ENCODE results near the gene ZNF423.

ZNF423 gene

DNA sequence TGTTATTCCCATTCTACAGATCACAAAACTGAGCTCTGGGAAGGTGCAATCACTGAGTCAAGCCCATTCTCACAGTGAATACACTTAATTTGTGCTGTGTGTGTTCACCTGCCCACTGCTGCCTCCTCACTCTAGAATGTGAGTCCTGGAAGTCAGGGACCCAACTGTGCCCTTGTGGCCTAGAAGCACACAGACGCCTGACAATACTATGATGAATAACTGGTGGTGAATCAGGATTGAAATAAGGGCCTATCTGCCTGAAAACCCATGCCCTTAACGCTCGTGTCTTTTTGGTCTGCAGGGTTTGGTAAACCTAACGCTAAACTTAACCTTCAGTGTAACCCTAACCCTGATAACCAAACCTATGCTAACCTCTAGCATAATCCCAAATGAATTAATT, 80.3 kb downstream of the ZNF423 start:
- Histone ChIP-seq H3K4me1 (ENCODE audit: control insufficient read depth, insufficient read depth, low read length) (no peaks in the 10 kb centered on the region), H3K9ac (ENCODE audit: low read depth, low read length) (no peak overlapping the region), H3K27me3 (ENCODE audit: control insufficient read depth, insufficient read depth, low read length) (no peaks in the 10 kb centered on the region), H3K4me3 (ENCODE audit: low read length) (no peak overlapping the region), H3K9me3 (replicated peaks; ENCODE audit: low read length) (no peaks in the 10 kb centered on the region), H3K4me2 (ENCODE audit: low read length) (no peak overlapping the region), H3K36me3 (ENCODE audit: insufficient read depth, low read length) (no peaks in the 10 kb centered on the region)

DNA sequence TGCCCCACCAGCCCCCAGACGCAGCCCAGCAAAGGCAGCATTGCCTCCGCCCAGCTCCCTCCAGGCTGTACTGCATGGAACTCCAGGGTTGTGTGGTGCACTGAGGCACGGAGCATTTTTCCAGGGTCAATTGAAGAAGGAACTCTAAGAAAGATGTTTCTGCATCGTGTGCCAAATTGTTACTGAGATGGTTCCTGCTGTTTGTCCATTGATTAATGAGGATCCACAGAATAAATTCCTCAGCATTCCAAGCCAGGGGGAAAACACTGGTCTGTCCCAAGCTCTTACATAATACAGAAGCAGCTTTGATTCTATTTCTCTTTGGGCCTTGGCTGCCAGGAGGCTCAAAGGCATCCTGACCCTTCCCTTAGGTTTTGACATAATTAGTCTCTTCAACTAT, 80.9 kb downstream of the ZNF423 start:
- H3K4me2 ChIP-seq (ENCODE audit: low read length): no peak overlapping the region
- H3K4me1 ChIP-seq (ENCODE audit: control insufficient read depth, insufficient read depth, low read length): no peaks in the 10 kb centered on the region
- no peaks in the 10 kb centered on the region for H3K36me3 ChIP-seq (ENCODE audit: insufficient read depth, low read length)
- no peak overlapping the region for H3K9ac ChIP-seq (ENCODE audit: low read depth, low read length)
- H3K4me3 ChIP-seq (ENCODE audit: low read length): no peak overlapping the region
- no peaks in the 10 kb centered on the region for H3K27me3 ChIP-seq (ENCODE audit: control insufficient read depth, insufficient read depth, low read length)
- H3K9me3 ChIP-seq (replicated peaks; ENCODE audit: low read length): no peaks in the 10 kb centered on the region

DNA sequence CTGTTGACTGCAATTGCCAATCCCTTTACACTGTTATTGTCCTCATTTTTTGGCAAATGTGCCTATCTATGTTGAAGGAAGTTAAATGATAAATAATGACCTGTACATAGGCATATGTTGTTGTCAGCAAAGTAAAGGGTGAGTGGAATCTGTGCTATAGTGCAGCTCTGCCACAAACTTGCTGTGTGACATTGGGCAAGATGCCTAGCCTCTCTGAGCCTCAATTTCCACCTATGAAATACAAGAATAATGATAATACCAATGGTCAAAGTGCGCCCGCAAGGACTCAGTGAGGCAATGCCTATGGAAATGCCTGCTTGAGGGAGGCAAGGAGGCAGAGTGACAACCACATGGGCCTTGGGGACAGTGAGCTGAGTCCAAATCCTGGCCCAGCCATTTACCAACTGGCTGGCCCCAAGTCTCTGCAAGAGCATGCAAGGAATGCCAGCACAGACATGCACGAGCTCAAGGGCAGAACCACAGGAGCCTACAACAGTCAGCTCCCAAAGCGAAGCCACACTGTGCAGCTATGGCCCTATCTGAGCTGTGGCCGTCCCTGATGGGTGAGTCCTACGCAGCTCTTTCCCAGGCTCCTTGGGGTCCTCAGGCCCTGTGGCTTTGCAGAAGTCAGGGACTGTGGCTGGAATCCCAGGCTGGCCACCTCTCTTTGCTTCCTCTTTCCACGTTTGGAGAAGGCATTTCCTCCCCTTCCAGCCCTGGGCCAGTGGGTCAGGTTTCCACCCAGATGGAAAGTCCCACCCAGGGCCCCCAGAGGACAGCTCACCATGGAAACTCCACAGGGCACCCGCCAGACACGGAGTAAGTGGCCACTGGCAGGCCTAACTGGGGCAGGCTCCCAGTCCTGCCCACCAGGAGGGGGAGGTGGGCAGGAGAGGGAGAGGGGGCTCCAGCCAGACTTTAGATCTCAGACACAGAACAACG, 82.1 kb downstream of the ZNF423 start:
- no peaks in the 10 kb centered on the region for H3K27me3 ChIP-seq (ENCODE audit: control insufficient read depth, insufficient read depth, low read length)
- H3K9me3 ChIP-seq (replicated peaks; ENCODE audit: low read length): no peaks in the 10 kb centered on the region
- no peaks in the 10 kb centered on the region for H3K4me1 ChIP-seq (ENCODE audit: control insufficient read depth, insufficient read depth, low read length)
- no peak overlapping the region for H3K9ac ChIP-seq (ENCODE audit: low read depth, low read length)
- H3K36me3 ChIP-seq (ENCODE audit: insufficient read depth, low read length): no peaks in the 10 kb centered on the region
- H3K4me3 ChIP-seq (ENCODE audit: low read length): no peak overlapping the region
- H3K4me2 ChIP-seq (ENCODE audit: low read length): no peak overlapping the region

DNA sequence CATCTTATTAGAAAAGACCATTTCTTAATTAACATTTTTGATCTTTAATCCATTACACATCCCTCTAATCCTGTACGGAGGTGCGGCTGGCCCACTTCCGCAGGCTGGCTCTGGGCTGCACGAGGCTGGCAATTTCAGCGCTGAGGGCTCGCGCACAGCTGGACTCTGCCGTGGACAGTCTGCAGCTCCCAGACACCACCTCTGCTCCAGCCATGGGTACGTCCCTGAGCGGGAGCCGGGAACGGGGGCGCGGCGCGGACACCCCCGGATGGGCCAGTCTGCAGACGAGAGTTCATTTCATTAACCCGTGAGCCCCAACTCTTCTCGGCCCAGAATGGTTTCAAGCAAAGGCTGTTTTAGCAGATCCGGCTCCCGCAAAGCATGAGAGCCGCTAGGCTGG, 87.9 kb downstream of the ZNF423 start:
- no peak overlapping the region for H3K4me3 ChIP-seq (ENCODE audit: low read length)
- no peak overlapping the region for H3K4me2 ChIP-seq (ENCODE audit: low read length)
- H3K36me3 ChIP-seq (ENCODE audit: insufficient read depth, low read length): no peaks in the 10 kb centered on the region
- H3K9me3 ChIP-seq (replicated peaks; ENCODE audit: low read length): no peaks in the 10 kb centered on the region
- H3K9ac ChIP-seq (ENCODE audit: low read depth, low read length): no peak overlapping the region
- H3K4me1 ChIP-seq (ENCODE audit: control insufficient read depth, insufficient read depth, low read length): no peaks in the 10 kb centered on the region
- peaks cover 3% of the 10 kb centered on the region for H3K27me3 ChIP-seq (ENCODE audit: control insufficient read depth, insufficient read depth, low read length)

DNA sequence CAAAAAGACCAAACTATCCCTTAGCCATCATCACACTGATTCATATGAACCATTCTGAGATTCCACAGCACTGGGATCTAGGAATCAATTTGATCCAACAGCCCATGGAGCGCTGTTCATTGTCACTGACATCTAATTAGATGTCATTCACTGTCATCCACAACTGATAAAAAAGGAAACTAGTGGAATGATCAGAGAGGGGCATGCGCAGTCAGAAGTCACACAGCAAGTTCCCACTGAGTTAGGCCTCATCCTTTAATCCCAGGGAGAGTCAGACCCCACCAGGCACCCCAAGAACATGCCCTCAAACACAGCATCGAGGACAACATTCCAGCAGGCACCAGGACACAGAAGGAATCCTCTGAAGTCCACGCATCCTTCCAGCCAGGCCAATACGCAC, 88.5 kb downstream of the ZNF423 start:
- H3K36me3 ChIP-seq (ENCODE audit: insufficient read depth, low read length): no peaks in the 10 kb centered on the region
- H3K4me1 ChIP-seq (ENCODE audit: control insufficient read depth, insufficient read depth, low read length): no peaks in the 10 kb centered on the region
- H3K9ac ChIP-seq (ENCODE audit: low read depth, low read length): no peak overlapping the region
- peaks cover 3% of the 10 kb centered on the region for H3K27me3 ChIP-seq (ENCODE audit: control insufficient read depth, insufficient read depth, low read length)
- H3K9me3 ChIP-seq (replicated peaks; ENCODE audit: low read length): no peaks in the 10 kb centered on the region
- H3K4me2 ChIP-seq (ENCODE audit: low read length): no peak overlapping the region
- H3K4me3 ChIP-seq (ENCODE audit: low read length): no peak overlapping the region

DNA sequence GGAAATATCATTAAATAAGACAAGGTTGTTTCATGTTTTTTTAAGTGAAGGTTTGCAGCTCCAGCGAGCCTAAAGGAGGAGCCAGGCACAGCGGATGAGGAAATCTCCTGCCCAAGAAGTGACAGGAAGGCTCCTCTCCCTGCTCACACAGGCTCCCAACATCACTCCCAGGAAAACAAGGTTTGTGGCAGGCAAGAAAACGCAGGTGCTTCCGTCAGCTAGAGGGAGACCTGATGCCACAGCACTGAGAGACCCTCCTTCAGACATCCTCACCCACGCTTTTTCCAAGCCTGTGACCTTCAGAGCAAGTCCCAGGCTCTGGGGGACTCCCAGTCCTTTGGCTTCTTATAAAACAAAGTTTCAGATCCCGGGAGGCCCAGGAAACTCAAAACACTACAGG, 89.7 kb downstream of the ZNF423 start:
- Histone ChIP-seq H3K9ac (ENCODE audit: low read depth, low read length) (no peak overlapping the region), H3K36me3 (ENCODE audit: insufficient read depth, low read length) (no peaks in the 10 kb centered on the region), H3K4me3 (ENCODE audit: low read length) (no peak overlapping the region), H3K4me1 (ENCODE audit: control insufficient read depth, insufficient read depth, low read length) (no peaks in the 10 kb centered on the region), H3K9me3 (replicated peaks; ENCODE audit: low read length) (no peaks in the 10 kb centered on the region), H3K4me2 (ENCODE audit: low read length) (no peak overlapping the region), H3K27me3 (ENCODE audit: control insufficient read depth, insufficient read depth, low read length) (peaks cover 3% of the 10 kb centered on the region)

DNA sequence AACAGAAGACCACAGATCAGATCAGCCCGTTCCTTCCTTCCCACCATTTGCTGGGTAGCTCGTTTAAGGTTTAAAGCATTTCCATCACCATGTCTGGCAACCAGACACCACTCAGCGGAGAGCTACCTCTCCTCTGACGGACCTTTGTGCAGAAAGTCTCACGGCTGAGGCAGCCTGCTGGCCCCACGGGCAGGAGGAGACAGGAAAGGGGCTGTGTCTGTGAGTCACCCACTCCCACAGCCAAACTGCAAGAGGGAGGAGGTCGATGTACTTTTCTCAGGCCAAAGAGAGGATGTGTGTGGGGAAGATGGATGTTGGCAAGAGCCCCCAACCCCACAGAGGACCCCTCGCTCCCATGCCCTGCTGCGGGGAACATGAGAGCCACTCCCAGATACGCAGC, 92.1 kb downstream of the ZNF423 start:
- no peaks in the 10 kb centered on the region for H3K4me1 ChIP-seq (ENCODE audit: control insufficient read depth, insufficient read depth, low read length)
- no peak overlapping the region for H3K4me3 ChIP-seq (ENCODE audit: low read length)
- peaks cover 3% of the 10 kb centered on the region for H3K27me3 ChIP-seq (ENCODE audit: control insufficient read depth, insufficient read depth, low read length)
- no peaks in the 10 kb centered on the region for H3K36me3 ChIP-seq (ENCODE audit: insufficient read depth, low read length)
- no peak overlapping the region for H3K9ac ChIP-seq (ENCODE audit: low read depth, low read length)
- H3K9me3 ChIP-seq (replicated peaks; ENCODE audit: low read length): no peaks in the 10 kb centered on the region
- no peak overlapping the region for H3K4me2 ChIP-seq (ENCODE audit: low read length)

DNA sequence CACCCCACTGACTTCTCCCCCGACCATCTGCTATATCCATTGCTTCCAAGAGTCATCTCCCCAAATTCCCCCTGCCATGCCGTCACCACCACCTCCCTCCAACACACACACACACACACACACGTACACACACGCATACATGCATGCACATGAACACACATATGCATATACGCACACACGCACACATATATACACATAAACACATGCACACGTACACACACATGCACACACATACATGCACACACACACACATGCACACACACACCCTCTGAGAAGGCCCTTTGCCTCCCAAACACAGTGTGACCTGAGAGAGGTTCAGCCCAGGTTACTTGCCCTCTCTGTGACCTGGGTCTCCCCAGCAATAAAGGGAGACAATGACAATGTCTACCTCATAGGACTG, 95.1 kb downstream of the ZNF423 start:
- Histone ChIP-seq H3K4me3 (ENCODE audit: low read length) (no peak overlapping the region), H3K9me3 (replicated peaks; ENCODE audit: low read length) (no peaks in the 10 kb centered on the region), H3K27me3 (ENCODE audit: control insufficient read depth, insufficient read depth, low read length) (peaks cover 6% of the 10 kb centered on the region), H3K36me3 (ENCODE audit: insufficient read depth, low read length) (no peaks in the 10 kb centered on the region), H3K9ac (ENCODE audit: low read depth, low read length) (no peak overlapping the region), H3K4me2 (ENCODE audit: low read length) (no peak overlapping the region), H3K4me1 (ENCODE audit: control insufficient read depth, insufficient read depth, low read length) (no peaks in the 10 kb centered on the region)

DNA sequence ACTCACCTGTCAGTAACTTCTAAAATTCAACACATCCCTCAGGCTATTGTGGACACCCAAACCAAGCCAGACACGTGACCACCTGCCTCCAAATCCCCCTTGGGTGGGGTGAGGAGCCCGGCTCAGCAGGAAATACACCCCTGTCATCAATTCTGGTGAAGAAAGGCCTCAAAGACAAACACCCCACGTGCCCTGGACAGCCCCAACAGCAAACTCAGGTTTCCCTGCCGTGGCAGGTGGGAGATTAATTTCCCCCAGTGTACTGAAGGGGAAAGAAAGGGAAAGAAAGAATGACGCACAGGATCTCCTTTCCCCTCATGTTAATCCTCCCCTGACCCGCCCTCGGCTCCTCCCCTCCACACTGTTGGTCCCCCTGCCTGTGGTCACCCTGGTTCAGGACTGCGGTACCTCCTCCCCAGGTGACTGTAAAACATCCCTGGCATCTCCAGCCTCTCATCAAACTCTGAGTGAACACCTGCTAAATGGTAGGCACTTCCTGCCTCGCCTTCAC, 98.3 kb downstream of the ZNF423 start:
- H3K9ac ChIP-seq (ENCODE audit: low read depth, low read length): no peak overlapping the region
- no peaks in the 10 kb centered on the region for H3K36me3 ChIP-seq (ENCODE audit: insufficient read depth, low read length)
- H3K4me3 ChIP-seq (ENCODE audit: low read length): no peak overlapping the region
- peaks cover 7% of the 10 kb centered on the region for H3K4me1 ChIP-seq (ENCODE audit: control insufficient read depth, insufficient read depth, low read length)
- H3K27me3 ChIP-seq (ENCODE audit: control insufficient read depth, insufficient read depth, low read length): peaks cover 19% of the 10 kb centered on the region
- no peaks in the 10 kb centered on the region for H3K9me3 ChIP-seq (replicated peaks; ENCODE audit: low read length)
- H3K4me2 ChIP-seq (ENCODE audit: low read length): no peak overlapping the region

DNA sequence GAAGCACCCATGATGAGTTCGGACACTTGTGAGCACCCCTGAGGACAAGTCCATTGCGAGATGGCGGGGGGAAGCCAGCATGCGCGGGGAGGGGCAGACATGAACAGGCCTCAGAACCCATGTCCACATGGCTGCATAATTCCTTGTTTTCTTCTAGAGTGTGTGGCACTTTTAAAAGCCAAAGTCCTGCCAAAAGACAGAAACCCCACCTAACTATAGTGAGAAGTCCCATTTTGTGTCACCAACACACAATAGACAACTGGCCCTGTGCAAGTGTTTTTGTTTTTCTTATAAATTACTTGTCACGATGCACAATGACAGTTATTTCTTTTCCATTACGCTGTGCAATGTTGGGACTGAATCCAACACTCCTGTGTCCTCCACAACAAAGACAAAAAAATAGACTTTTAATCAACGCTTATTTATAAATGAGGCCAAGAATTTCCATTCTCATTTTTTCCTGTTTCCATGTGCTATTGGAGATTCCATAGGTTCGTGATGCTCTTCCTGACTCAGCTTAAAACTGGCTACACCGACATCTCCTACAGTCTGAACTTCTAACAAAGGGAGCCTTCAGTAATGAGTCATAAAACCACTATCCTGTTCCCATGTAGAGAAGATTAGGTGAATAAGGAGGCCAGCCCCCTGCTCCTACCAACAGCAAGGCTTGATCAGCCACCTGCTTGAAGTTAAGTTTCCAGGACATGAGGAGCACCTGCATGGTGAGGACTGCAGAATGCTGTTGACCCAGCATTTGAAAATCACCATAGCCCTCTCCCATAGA, 98.9 kb downstream of the ZNF423 start:
- Histone ChIP-seq H3K27me3 (ENCODE audit: control insufficient read depth, insufficient read depth, low read length) (peaks cover 19% of the 10 kb centered on the region), H3K4me1 (ENCODE audit: control insufficient read depth, insufficient read depth, low read length) (peaks cover 7% of the 10 kb centered on the region), H3K9me3 (replicated peaks; ENCODE audit: low read length) (no peaks in the 10 kb centered on the region), H3K36me3 (ENCODE audit: insufficient read depth, low read length) (no peaks in the 10 kb centered on the region), H3K4me3 (ENCODE audit: low read length) (no peak overlapping the region), H3K4me2 (ENCODE audit: low read length) (no peak overlapping the region), H3K9ac (ENCODE audit: low read depth, low read length) (no peak overlapping the region)

DNA sequence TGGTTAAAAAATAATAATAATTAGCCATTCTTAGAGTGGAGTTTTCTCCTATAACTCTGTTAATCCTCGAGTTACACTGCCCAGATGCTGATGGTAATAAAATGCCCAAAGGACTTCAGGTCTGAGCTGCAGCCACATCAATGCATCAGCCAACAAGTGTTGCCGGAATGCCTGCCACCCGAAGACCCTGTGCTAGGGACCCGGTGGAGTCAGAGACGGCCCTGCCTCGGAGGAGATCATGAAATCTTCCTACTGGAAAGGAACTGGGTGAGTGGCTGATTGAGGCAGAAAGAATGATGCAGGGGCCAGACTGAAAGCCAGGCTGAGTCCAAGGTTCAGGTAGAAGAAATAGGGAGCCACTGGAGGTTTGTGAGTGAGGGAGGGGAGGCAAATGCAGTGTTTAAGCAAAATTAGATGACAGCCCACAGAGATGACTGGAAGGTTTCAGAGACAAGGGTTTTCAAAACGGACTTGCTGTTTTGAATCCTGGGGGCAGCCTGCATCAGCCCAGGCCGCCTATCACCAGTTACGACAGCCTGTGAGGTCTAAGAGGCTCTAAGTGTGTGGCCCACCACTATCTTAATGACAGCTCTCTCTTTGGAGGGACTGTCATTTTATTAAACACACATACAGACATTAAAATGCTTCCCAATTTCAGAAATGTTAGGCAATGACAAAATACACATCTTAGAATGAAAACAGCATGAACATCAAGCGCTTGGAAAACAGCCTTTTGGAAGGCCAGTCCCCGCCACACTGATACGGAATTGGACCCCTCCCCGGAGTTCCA, 100.0 kb downstream of the ZNF423 start:
- Histone ChIP-seq H3K9me3 (replicated peaks; ENCODE audit: low read length) (no peaks in the 10 kb centered on the region), H3K36me3 (ENCODE audit: insufficient read depth, low read length) (no peaks in the 10 kb centered on the region), H3K4me2 (ENCODE audit: low read length) (no peak overlapping the region), H3K9ac (ENCODE audit: low read depth, low read length) (no peak overlapping the region), H3K4me3 (ENCODE audit: low read length) (no peak overlapping the region), H3K27me3 (ENCODE audit: control insufficient read depth, insufficient read depth, low read length) (peaks cover 19% of the 10 kb centered on the region), H3K4me1 (ENCODE audit: control insufficient read depth, insufficient read depth, low read length) (peaks cover 7% of the 10 kb centered on the region)

Measured in skeletal muscle satellite cell (primary cell).